H1 (cell line): Measurements from ENCODE around the gene QSOX2. TPM values are rescaled to one million over a fixed set of nuclear protein-coding genes. Genes with fewer than 3 reads are reported as not detected.

Experiments used
- CTCF ChIA-PET: fragments of 300-600 bp; sonication (Branson Sonifier 250); formaldehyde crosslinking; loops from one replicate; lab custom pipeline; 2021; ENCODE audit not compliant: partially characterized antibody; lab: Charles Lee
- POLR2A ChIA-PET: fragments of 300-600 bp; sonication (Branson Sonifier 250); formaldehyde crosslinking; loops from one replicate; lab custom pipeline; 2021; ENCODE audit warnings: inconsistent platforms; ENCODE audit not compliant: partially characterized antibody; lab: Charles Lee
- DNase-seq, 2 experiments: peaks; one replicate each; pipeline versions ENCODE4 v3.0.0 to v3.0.0-alpha.2; 2010 to 2022; ENCODE audit warnings: low spot score in 2 of 2, low read depth in 1 of 2, mixed read lengths in 1 of 2
- FAIRE-seq: peaks from 2 replicates; lab custom pipeline; 2011; peaks lifted over from hg19 to GRCh38; lab: Jason Lieb, UNC
- H2AFZ ChIP-seq: 2 replicates; pipeline ENCODE4 v1.8.1; 2012; ENCODE audit warnings: low read length, inconsistent platforms
- H2AK5ac ChIP-seq: 2 replicates; pipeline ENCODE4 v1.6.1; 2013; ENCODE audit warnings: low read depth, low read length
- H2BK120ac ChIP-seq: replicated peaks from 2 replicates; pipeline ENCODE3; 2013; ENCODE audit warnings: low read depth, low read length, inconsistent platforms
- H2BK12ac ChIP-seq: 2 replicates; pipeline ENCODE4 v1.6.1; 2013; ENCODE audit warnings: low read depth, low read length
- H2BK15ac ChIP-seq: 2 replicates; pipeline ENCODE4 v1.6.1; 2013; ENCODE audit warnings: low read length
- H2BK20ac ChIP-seq: 2 replicates; pipeline ENCODE4 v1.6.1; 2013; ENCODE audit warnings: low read length
- H2BK5ac ChIP-seq: 2 replicates; pipeline ENCODE4 v1.6.1; 2013; ENCODE audit warnings: low read depth, low read length
- H3K14ac ChIP-seq: 2 replicates; pipeline ENCODE4 v1.6.1; 2013; ENCODE audit warnings: inconsistent platforms; ENCODE audit not compliant: insufficient read length
- H3K18ac ChIP-seq: 2 replicates; pipeline ENCODE4 v1.6.1; 2013; ENCODE audit warnings: low read length; ENCODE audit errors: extremely low read depth
- H3K23ac ChIP-seq: 2 replicates; pipeline ENCODE4 v1.6.1; 2013; ENCODE audit warnings: inconsistent platforms; ENCODE audit not compliant: insufficient read length
- H3K23me2 ChIP-seq: 2 replicates; pipeline ENCODE4 v1.6.1; 2013; ENCODE audit warnings: low read depth, low read length
- H3K27ac ChIP-seq: 2 replicates; pipeline ENCODE4 v1.6.1; 2011; ENCODE audit warnings: low read depth, low read length, inconsistent platforms
- H3K27me3 ChIP-seq, 4 experiments: replicated peaks in 1 of 4; 1 replicate in 1 of 4; 2 replicates in 3 of 4; pipeline versions ENCODE4 v1.6.1 to v1.8.1; 2011 to 2013; ENCODE audit warnings: low read length in 3 of 4, mild to moderate bottlenecking in 3 of 4, inconsistent platforms in 2 of 4, mixed read lengths in 2 of 4, moderate library complexity in 1 of 4; ENCODE audit not compliant: control insufficient read depth in 3 of 4, insufficient read depth in 3 of 4; ENCODE audit errors: extremely low read depth in 1 of 4
- H3K36me3 ChIP-seq, 4 experiments: 2 replicates each; pipeline versions ENCODE4 v1.6.1 to v1.8.1; 2011 to 2013; ENCODE audit warnings: mild to moderate bottlenecking in 4 of 4, low read length in 3 of 4, moderate library complexity in 2 of 4, control low read depth in 1 of 4, inconsistent platforms in 1 of 4; ENCODE audit not compliant: insufficient read depth in 4 of 4, control insufficient read depth in 2 of 4
- H3K4ac ChIP-seq: replicated peaks from 2 replicates; pipeline ENCODE3; 2013; ENCODE audit warnings: low read length, low read depth, mixed read lengths, inconsistent platforms; ENCODE audit not compliant: insufficient read length
- H3K4me1 ChIP-seq, 4 experiments: replicated peaks in 1 of 4; 1 replicate in 1 of 4; 2 replicates in 3 of 4; pipeline versions ENCODE4 v1.6.1 to v1.8.1; 2011 to 2013; ENCODE audit warnings: low read length in 3 of 4, inconsistent platforms in 2 of 4, mixed read lengths in 1 of 4; ENCODE audit not compliant: insufficient read depth in 4 of 4, control insufficient read depth in 3 of 4
- H3K4me2 ChIP-seq, 2 experiments: 2 replicates each; pipeline versions ENCODE4 v1.6.1 to v1.8.1; 2011 to 2013; ENCODE audit warnings: low read depth in 2 of 2, low read length in 2 of 2, control low read depth in 1 of 2, inconsistent platforms in 1 of 2, mild to moderate bottlenecking in 1 of 2; ENCODE audit not compliant: insufficient read depth in 1 of 2
- H3K4me3 ChIP-seq, 4 experiments: fragments of 200-600, 300-600 bp in 1 of 4; sonication (generic), shearing (Covaris generic), sonication (Bioruptor Twin) in 1 of 4; 2 replicates each; pipeline versions ENCODE4 v1.5.1 to v1.8.1; 2011 to 2016; ENCODE audit warnings: low read length in 4 of 4, low read depth in 3 of 4, control low read depth in 2 of 4, inconsistent platforms in 2 of 4, mild to moderate bottlenecking in 2 of 4, mixed read lengths in 1 of 4, moderate library complexity in 1 of 4; ENCODE audit not compliant: insufficient read depth in 2 of 4; ENCODE audit errors: extremely low read depth in 1 of 4
- H3K56ac ChIP-seq: replicated peaks from 2 replicates; pipeline ENCODE3; 2013; ENCODE audit warnings: low read depth, mild to moderate bottlenecking, mixed read lengths, low read length, inconsistent platforms; ENCODE audit not compliant: insufficient read length
- H3K79me1 ChIP-seq: 2 replicates; pipeline ENCODE4 v1.6.1; 2013; ENCODE audit warnings: low read depth, low read length, control low read depth
- H3K79me2 ChIP-seq, 2 experiments: 2 replicates each; pipeline versions ENCODE4 v1.6.1 to v1.8.1; 2012 to 2013; ENCODE audit warnings: low read length in 2 of 2, mild to moderate bottlenecking in 2 of 2, inconsistent platforms in 1 of 2; ENCODE audit not compliant: insufficient read depth in 2 of 2, control insufficient read depth in 1 of 2
- H3K9ac ChIP-seq, 4 experiments: replicated peaks in 1 of 4; 1 replicate in 1 of 4; 2 replicates in 3 of 4; pipeline versions ENCODE4 v1.6.1 to v1.8.1; 2011 to 2013; ENCODE audit warnings: low read depth in 3 of 4, low read length in 3 of 4, control low read depth in 2 of 4, mild to moderate bottlenecking in 2 of 4, moderate library complexity in 2 of 4, inconsistent platforms in 1 of 4; ENCODE audit errors: extremely low read depth in 1 of 4
- H3K9me3 ChIP-seq, 2 experiments: 2 replicates each; pipeline versions ENCODE4 v1.6.1 to v1.8.1; 2012 to 2013; ENCODE audit warnings: mild to moderate bottlenecking in 2 of 2, moderate library complexity in 2 of 2, control low read depth in 1 of 2, inconsistent platforms in 1 of 2, low read depth in 1 of 2, low read length in 1 of 2, mixed read lengths in 1 of 2; ENCODE audit not compliant: insufficient read depth in 2 of 2
- H4K20me1 ChIP-seq, 2 experiments: replicated peaks in 1 of 2; 2 replicates each; pipeline versions ENCODE3 to v1.8.1; 2011 to 2013; ENCODE audit warnings: inconsistent platforms in 2 of 2, low read length in 2 of 2, mild to moderate bottlenecking in 1 of 2; ENCODE audit not compliant: insufficient read depth in 2 of 2, control insufficient read depth in 1 of 2
- H4K5ac ChIP-seq: 2 replicates; pipeline ENCODE4 v1.6.1; 2013; ENCODE audit warnings: low read length, low read depth, mixed read lengths, inconsistent platforms; ENCODE audit not compliant: insufficient read length
- H4K8ac ChIP-seq: 2 replicates; pipeline ENCODE4 v1.8.0; 2013; ENCODE audit warnings: mild to moderate bottlenecking, moderate library complexity, low read length, inconsistent platforms; ENCODE audit not compliant: insufficient read depth; ENCODE audit errors: extremely low read depth
- H4K91ac ChIP-seq: replicated peaks from 2 replicates; pipeline ENCODE3; 2013; ENCODE audit warnings: low read length, mixed read lengths, inconsistent platforms; ENCODE audit not compliant: insufficient read length
- CEBPB ChIP-seq: IDR thresholded peaks from 2 replicates; pipeline ENCODE4 v1.6.1; 2012; ENCODE audit warnings: low read depth, low read length
- EZH2 ChIP-seq: fragments of 200-600 bp; sonication (generic); IDR thresholded peaks from 2 replicates; pipeline ENCODE4 v1.7.1; 2012; ENCODE audit warnings: low read depth, mild to moderate bottlenecking, moderate library complexity, low read length, inconsistent platforms; ENCODE audit not compliant: severe bottlenecking
- POLR2A ChIP-seq, 2 experiments: IDR thresholded peaks; 1 replicate in 1 of 2; 2 replicates in 1 of 2; pipeline ENCODE4 v1.6.1; 2011; ENCODE audit warnings: low read depth in 2 of 2, low read length in 2 of 2, mild to moderate bottlenecking in 2 of 2; ENCODE audit errors: control extremely low read depth in 1 of 2
- SAP30 ChIP-seq: fragments of 300-600 bp; sonication (generic); IDR thresholded peaks from 2 replicates; pipeline ENCODE4 v1.7.1; 2012; ENCODE audit warnings: low read length, moderate library complexity, mild to moderate bottlenecking, inconsistent platforms; ENCODE audit not compliant: insufficient read depth, insufficient replicate concordance
- TEAD4 ChIP-seq: IDR thresholded peaks from 2 replicates; pipeline ENCODE4 v1.6.1; 2012; ENCODE audit warnings: low read depth, low read length, inconsistent platforms, mixed read lengths
- WGBS, 2 experiments: shearing (Covaris generic) in 1 of 2; methylation state at CpG; one replicate each; pipeline versions ENCODE4 v1.1.6 to v1.1.7; 2013 to 2015; ENCODE audit warnings: low lambda C conversion rate in 2 of 2, mixed read lengths in 2 of 2, inconsistent platforms in 1 of 2, low coverage in 1 of 2, missing lambda C conversion rate in 1 of 2; ENCODE audit not compliant: insufficient replicate concordance in 2 of 2, insufficient coverage in 1 of 2, insufficient read length in 1 of 2; ENCODE audit errors: extremely low coverage in 1 of 2, missing lambda C conversion rate in 1 of 2; 5-methylcytosine and 5-hydroxymethylcytosine counted together
- polyA plus RNA-seq, 7 experiments: library from polyadenylated mRNA; depleted of rRNA in 3 of 7; stranded (reverse) in 5 of 7; unstranded in 2 of 7; fragments of >200 nt in 5 of 7; fragments of 200-250 nt in 2 of 7; gene quantifications; 1 replicate in 5 of 7; 2 replicates in 1 of 7; 4 replicates in 1 of 7; pipeline versions ENCODE4 v1.2.1 to v1.2.3, GENCODE V29; 2011 to 2013; ENCODE audit warnings: missing spikeins in 2 of 7, mixed read lengths in 2 of 7
- total RNA-seq: library from RNA; stranded (reverse); fragmentation: NEBNext Ultra II Directional; extraction: Animal tissue kit (Norgen Biotek cat#: 25700); gene quantifications from 2 replicates; pipeline ENCODE4 v1.2.1, GENCODE V29; 2021
- TF ChIP-seq, protein P1 (sequence below): IDR thresholded peaks from 2 replicates; pipeline ENCODE4 v1.6.1; 2012; ENCODE audit warnings: inconsistent platforms
- TF ChIP-seq, protein P2 (sequence below): IDR thresholded peaks from 2 replicates; pipeline ENCODE4 v1.6.1; 2012; ENCODE audit warnings: inconsistent platforms

Gene QSOX2
- total and polyA plus RNA-seq, 2 of the 8 experiments (the other 6 are each of a cell fraction or from before 2014, with no cell fraction given) = 18.0 to 28.6 TPM

DNA sequence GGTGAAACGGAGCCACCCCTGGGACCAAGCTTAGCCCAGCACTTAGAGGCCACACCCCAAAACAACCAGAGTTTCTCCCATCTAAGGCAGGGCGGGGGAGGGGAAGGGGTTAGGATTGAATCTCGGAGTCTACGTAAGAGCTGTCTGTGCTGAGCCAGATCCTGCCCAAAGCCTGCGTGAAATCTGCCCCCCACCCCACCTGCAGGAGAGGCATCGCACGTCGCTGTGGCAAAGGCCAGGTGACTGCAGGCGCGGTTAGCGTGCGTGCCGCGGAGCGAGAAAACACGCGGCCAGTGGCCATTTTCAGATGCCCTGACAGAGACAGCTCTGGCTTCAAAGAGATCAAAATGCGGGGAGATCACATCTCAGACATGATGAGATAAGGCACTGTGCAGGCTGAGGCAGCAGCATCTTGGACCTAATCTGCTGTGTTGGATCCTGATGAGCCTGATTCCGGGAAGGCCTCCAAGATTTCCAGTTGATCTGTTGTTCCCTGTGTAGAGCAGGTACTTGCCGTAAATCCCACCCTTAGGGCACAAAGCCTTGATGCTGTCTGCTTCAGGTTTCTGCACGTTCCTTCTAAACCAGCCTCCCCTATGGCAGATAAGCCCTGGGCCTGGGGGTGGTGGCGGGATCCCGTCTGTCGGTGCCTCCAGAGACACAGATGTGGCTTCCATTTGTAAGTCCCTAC lies 2.5 kb upstream of the QSOX2 start:
- no peak overlapping the region for H3K23ac ChIP-seq
- H4K20me1 ChIP-seq = peaks cover 5 to 10% of the 10 kb centered on the region in 2 experiments
- TF ChIP-seq, protein P1, sequence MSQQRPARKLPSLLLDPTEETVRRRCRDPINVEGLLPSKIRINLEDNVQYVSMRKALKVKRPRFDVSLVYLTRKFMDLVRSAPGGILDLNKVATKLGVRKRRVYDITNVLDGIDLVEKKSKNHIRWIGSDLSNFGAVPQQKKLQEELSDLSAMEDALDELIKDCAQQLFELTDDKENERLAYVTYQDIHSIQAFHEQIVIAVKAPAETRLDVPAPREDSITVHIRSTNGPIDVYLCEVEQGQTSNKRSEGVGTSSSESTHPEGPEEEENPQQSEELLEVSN = peak; percentile 23; the same call in 1 of the 2 replicates
- TF ChIP-seq, protein P2, sequence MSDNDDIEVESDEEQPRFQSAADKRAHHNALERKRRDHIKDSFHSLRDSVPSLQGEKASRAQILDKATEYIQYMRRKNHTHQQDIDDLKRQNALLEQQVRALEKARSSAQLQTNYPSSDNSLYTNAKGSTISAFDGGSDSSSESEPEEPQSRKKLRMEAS = peak; percentile 44; the same call in 1 of the 2 replicates
- TF ChIP-seq SAP30 (no peak), EZH2 (no peak), POLR2A (IDR thresholded peaks at IDR 0.05; ENCODE audit: control extremely low read depth in 1 of 2, low read depth in 2 of 2, low read length in 2 of 2) (no peak), TEAD4 (no peak), CEBPB (no peak)
- H4K8ac ChIP-seq = peak overlapping the region; percentile 41
- peaks cover 4% of the 10 kb centered on the region; the same call in 1 of the 2 replicates for H3K79me1 ChIP-seq
- H2BK5ac ChIP-seq = no peak overlapping the region
- H3K27ac ChIP-seq = no peak overlapping the region
- peak overlapping the region in 1 of 2 experiments; percentile 13; a peak in 1 of 4 replicates for H3K4me2 ChIP-seq
- H3K14ac ChIP-seq = no peak overlapping the region
- H3K56ac ChIP-seq = no peak overlapping the region
- H2AFZ ChIP-seq = 0 out of 2 replicates have a peak overlapping the region, but pooled peaks have one; percentile 65
- ChIA-PET CTCF (interaction anchor here (0.9 to 1.6 kb wide), 6 partner anchors 14 to 78 kb away, joined by 3 to 5 read pairs (median 3); no protein-coding TSS in a partner anchor), POLR2A (interaction anchor here (1.1 to 2.2 kb wide), 3 partner anchors 19 to 109 kb away, joined by 3 to 6 read pairs (median 3); no protein-coding TSS in a partner anchor)
- H2BK15ac ChIP-seq = peak overlapping the region; percentile 40
- FAIRE-seq (no peak), DNase-seq (no peak)
- H3K4ac ChIP-seq = peak overlapping the region; percentile 25
- no peak overlapping the region; the same call in 1 of the 2 replicates for H3K18ac ChIP-seq
- peaks cover 0 to 7% (median 1%) of the 10 kb centered on the region in 4 experiments; a peak in 4 of 7 replicates for H3K27me3 ChIP-seq
- no peak overlapping the region for H2BK120ac ChIP-seq
- peaks cover 4 to 20% of the 10 kb centered on the region in 2 experiments for H3K79me2 ChIP-seq
- H3K9ac ChIP-seq = no peak overlapping the region
- peak overlapping the region; percentile 87; the same call in 1 of the 2 replicates for H2BK20ac ChIP-seq
- H3K4me3 ChIP-seq = no peak overlapping the region
- H2AK5ac ChIP-seq = no peak overlapping the region
- H3K36me3 ChIP-seq = no peaks in the 10 kb centered on the region; a peak in 1 of 8 replicates
- no peak overlapping the region for H4K91ac ChIP-seq
- 89% methylated on average over 23 of the region's 24 CpGs; no CpG with 5 or more reads in 1 of the 2 experiments for WGBS, 2 experiments
- no peaks in the 10 kb centered on the region; the same call in 1 of the 2 replicates for H3K23me2 ChIP-seq
- peak overlapping the region; percentile 4 for H4K5ac ChIP-seq
- H3K9me3 ChIP-seq = no peaks in the 10 kb centered on the region
- peak overlapping the region; percentile 90; the same call in 1 of the 2 replicates for H2BK12ac ChIP-seq
- peaks cover 3 to 21% (median 13%) of the 10 kb centered on the region in 4 experiments for H3K4me1 ChIP-seq
